ENCODE results near the gene TPM2.

TPM2 gene

GRCh38 chr9:35674025-35674361 lies 15.7 kb downstream of the TPM2 start:
- no peak for DNase-seq

GRCh38 chr9:35673132-35674024 lies 16.3 kb downstream of the TPM2 start, which contains the start of gene CA9:
CA9 (plus strand) TSS chr9:35673928; CDS start chr9:35673960, 32 bp downstream.
- DNase-seq = no peak

GRCh38 chr9:35669331-35670145 lies 20.2 kb downstream of the TPM2 start:
- no peak for DNase-seq

- DNase-seq = no peak
Observed at GRCh38 chr9:35667939-35668338, 21.8 kb downstream of the TPM2 start.

GRCh38 chr9:35666549-35666948 lies 23.2 kb downstream of the TPM2 start:
- DNase-seq = no peak

GRCh38 chr9:35666045-35666444 lies 23.7 kb downstream of the TPM2 start:
- no peak for DNase-seq

- DNase-seq = no peak
Observed at GRCh38 chr9:35665471-35665818, 24.3 kb downstream of the TPM2 start.

GRCh38 chr9:35664531-35665470 lies 24.9 kb downstream of the TPM2 start, which contains the start of gene ARHGEF39:
ARHGEF39 (minus strand) TSS chr9:35665195; CDS start chr9:35665169, 26 bp downstream.
- peak; percentile 85 to 93 (median 88) for DNase-seq

GRCh38 chr9:35662437-35662836 lies 27.3 kb downstream of the TPM2 start:
- DNase-seq = no peak

GRCh38 chr9:35661756-35662350 lies 27.9 kb downstream of the TPM2 start:
- no peak for DNase-seq

GRCh38 chr9:35660966-35661415 lies 28.7 kb downstream of the TPM2 start:
- DNase-seq = no peak

- DNase-seq = no peak
Observed at GRCh38 chr9:35659340-35659739, 30.4 kb downstream of the TPM2 start.

- peak; percentile 50 to 58 (median 55) for DNase-seq
Observed at GRCh38 chr9:35658968-35659220, 30.8 kb downstream of the TPM2 start.

GRCh38 chr9:35658137-35658967 lies 31.4 kb downstream of the TPM2 start, which contains the start of gene CCDC107:
CCDC107 (plus strand) TSS chr9:35658292; CDS start chr9:35658380, 88 bp downstream.
- DNase-seq = peak; percentile 94 to 98 (median 96)

GRCh38 chr9:35657546-35658136 lies 32.1 kb downstream of the TPM2 start, which contains the start of gene RMRP:
RMRP (minus strand) TSS chr9:35658019.
- DNase-seq = peak; percentile 99 to 100 (median 100)

GRCh38 chr9:35656831-35657545 lies 32.7 kb downstream of the TPM2 start:
- peak in 2 of 4 experiments; percentile 31 to 35 for DNase-seq

- no peak for DNase-seq
Observed at GRCh38 chr9:35656348-35656747, 33.4 kb downstream of the TPM2 start.

- peak in 1 of 4 experiments; percentile 2 for DNase-seq
Observed at GRCh38 chr9:35653611-35654010, 36.1 kb downstream of the TPM2 start.

GRCh38 chr9:35652829-35653209 lies 36.9 kb downstream of the TPM2 start:
- DNase-seq = peak in 1 of 4 experiments; percentile 27
